Measurements from ENCODE around the gene FCRL6.

The FCRL6 gene

DNA sequence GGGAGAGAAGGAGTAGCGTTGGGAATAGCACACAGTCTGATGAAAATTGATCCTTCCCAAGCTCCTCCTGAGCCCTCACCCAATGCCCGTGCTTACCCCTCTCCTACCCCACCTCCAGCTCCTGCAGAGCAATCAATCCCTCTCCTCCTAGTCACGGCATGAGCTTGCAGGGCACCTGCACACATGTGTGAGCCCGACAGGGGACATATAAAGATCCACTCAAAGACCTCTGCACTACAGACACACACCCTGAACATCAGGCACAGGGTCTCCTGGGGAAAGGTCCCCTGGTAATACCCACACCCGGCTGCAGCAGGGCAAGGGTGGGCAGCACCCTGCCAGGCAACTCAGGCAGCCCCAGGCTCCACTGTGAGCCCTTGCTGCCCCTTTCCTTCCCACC, 59.9 kb downstream of the FCRL6 start:
- no peak for DNase-seq (ENCODE audit: extremely low read depth, low read depth)
- TF ChIP-seq, protein P1, sequence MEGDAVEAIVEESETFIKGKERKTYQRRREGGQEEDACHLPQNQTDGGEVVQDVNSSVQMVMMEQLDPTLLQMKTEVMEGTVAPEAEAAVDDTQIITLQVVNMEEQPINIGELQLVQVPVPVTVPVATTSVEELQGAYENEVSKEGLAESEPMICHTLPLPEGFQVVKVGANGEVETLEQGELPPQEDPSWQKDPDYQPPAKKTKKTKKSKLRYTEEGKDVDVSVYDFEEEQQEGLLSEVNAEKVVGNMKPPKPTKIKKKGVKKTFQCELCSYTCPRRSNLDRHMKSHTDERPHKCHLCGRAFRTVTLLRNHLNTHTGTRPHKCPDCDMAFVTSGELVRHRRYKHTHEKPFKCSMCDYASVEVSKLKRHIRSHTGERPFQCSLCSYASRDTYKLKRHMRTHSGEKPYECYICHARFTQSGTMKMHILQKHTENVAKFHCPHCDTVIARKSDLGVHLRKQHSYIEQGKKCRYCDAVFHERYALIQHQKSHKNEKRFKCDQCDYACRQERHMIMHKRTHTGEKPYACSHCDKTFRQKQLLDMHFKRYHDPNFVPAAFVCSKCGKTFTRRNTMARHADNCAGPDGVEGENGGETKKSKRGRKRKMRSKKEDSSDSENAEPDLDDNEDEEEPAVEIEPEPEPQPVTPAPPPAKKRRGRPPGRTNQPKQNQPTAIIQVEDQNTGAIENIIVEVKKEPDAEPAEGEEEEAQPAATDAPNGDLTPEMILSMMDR (IDR thresholded peaks at IDR 0.05; ENCODE audit: low read depth, low read length), result no peak

DNA sequence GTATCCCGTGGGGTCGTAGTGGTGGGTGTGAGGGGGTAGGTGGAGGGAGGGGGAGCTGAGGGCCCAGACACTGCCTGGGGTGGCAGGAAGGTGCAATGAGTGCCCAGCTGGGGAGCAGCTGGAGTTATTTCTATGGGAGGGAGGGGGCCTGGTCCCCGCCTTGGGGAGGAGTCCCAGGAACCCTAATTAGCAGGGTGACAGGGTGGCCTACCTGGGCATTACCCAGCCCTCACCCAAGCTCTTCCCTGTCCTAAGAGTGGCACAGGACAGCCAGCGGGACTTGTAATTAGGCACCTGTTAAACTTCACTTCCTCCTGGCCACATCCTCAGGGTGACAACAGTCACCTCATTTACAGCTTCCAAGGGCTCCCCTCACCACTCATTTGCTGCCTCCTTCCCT, 60.4 kb downstream of the FCRL6 start, which contains the start of gene VSIG8:
VSIG8 (minus strand) TSS at position 101 of the 400 bp plus-strand sequence. CDS start 136 bp downstream, outside the sequence.
- no peak for DNase-seq (ENCODE audit: extremely low read depth, low read depth)
- TF ChIP-seq, protein P1 (IDR thresholded peaks at IDR 0.05; ENCODE audit: low read depth, low read length), result no peak

DNA sequence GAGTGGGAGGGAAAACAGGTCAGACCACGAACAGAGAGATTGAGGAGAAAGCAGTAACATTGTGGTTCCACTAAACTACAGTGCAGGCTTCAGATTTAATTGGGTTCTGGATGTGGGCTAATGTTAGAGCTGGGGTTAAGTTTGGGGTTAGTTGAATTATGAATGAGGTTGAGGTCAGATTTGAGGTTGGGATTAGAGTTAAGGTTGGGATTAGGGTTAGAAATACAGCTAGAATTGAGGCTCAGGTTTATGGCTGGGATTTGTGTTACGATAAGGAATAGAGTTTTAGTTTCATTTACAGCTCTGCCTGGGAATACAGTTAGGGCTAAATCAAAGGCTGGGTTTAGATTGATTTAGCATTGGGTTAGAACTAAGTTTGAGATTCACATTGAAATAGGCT, 62.1 kb downstream of the FCRL6 start:
- TF ChIP-seq, protein P1 (IDR thresholded peaks at IDR 0.05; ENCODE audit: low read depth, low read length), result no peak
- DNase-seq (ENCODE audit: extremely low read depth, low read depth), result no peak
